GM08714 (cell line): ENCODE measurements around the gene C20orf96.
"Not testable (repeated sequence)": the region's sequence is repeated elsewhere in the genome, so short reads cannot be mapped to it uniquely, and the experiment has no call there.

Experiments used
- H3K4me3 ChIP-seq: fragments of 200-500 bp; sonication (Bioruptor generic); 2 replicates; pipeline ENCODE4 v1.5.1; 2014; ENCODE audit warnings: mild to moderate bottlenecking, low read length, inconsistent platforms
- ZNF274 ChIP-seq: IDR thresholded peaks from 2 replicates; pipeline ENCODE4 v1.6.1; 2012; ENCODE audit warnings: mild to moderate bottlenecking, low read depth, low read length

C20orf96 gene

GRCh38 chr20:258269-258858 is 32.2 kb downstream of the C20orf96 start:
- TF ChIP-seq ZNF274, result no peak

DNA sequence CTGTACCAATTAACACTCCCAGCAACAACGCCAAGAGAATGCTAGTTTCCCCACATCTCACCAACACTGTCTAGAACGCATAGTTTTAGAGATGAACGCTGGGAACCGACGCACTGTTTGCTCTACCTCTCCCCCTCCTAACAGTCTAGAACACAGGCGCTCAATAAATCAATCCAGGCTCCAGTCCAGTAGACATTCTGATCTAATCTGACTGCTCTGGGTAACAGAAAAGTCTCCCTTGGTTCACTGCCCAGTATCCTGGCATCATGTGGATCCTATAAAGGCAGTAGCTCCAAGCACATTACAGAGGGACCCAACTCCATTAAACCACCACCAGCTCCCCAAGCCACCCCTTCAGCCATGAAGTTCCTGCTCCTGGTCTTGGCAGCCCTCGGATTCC is 33.1 kb downstream of the C20orf96 start, which contains the start of gene DEFB132:
TSS of gene DEFB132 (plus strand) at position 306 of the 400 bp plus-strand sequence. CDS start at position 361, 55 bp downstream.
- H3K4me3 ChIP-seq, result no peak within 1 kb of the TSS
- no peak for TF ChIP-seq ZNF274

More at GRCh38 chr20:258269-258858, 32.2 kb downstream of the C20orf96 start:
- no peak overlapping the region for H3K4me3 ChIP-seq

GRCh38 chr20:253447-253846 is 37.1 kb downstream of the C20orf96 start:
- not testable (repeated sequence) for H3K4me3 ChIP-seq

GRCh38 chr20:252801-253200 is 37.7 kb downstream of the C20orf96 start:
- no peak for TF ChIP-seq ZNF274
- no peak overlapping the region for H3K4me3 ChIP-seq

- no peak overlapping the region for H3K4me3 ChIP-seq
- TF ChIP-seq ZNF274, result no peak
Measured at GRCh38 chr20:251354-251753, 39.2 kb downstream of the C20orf96 start.

DNA sequence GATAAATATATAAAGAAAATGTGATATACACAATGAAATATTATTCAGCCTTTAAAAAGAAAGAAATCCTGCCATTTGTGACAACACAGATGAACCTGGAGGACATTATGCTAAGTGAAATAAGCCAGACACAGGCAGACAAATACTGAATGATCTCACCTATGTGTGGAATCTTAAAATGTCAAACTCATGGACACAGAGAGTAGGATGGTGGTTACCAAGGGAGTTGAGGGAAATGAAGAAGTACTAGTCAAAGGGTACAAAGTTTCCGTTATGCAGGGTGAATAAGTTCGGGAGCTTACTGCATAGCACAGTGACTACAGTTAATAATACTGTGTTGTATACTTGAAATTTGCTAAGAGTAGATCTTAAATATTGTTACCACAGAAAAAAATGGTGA is 47.6 kb downstream of the C20orf96 start:
- no peak for TF ChIP-seq ZNF274
- no peak overlapping the region for H3K4me3 ChIP-seq

DNA sequence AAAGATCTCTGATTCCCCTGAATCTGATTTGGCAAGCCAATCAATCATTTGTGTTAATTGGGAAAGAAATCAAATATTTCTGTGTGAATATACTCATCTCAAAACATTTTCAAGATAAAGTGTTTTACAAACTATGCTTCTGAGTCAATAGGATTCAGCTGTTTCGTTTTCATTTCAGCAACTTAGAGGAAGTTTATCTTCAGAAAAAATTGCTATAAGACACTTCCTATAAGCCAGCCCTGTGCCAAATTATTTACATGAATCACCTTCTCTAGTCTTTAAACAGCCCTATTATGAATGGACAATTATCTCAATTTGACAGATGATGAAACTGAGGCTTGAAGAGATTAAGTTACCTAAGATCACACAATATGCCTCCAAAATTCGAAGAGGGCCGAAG is 52.6 kb downstream of the C20orf96 start:
- no peak for TF ChIP-seq ZNF274
- H3K4me3 ChIP-seq, result no peak overlapping the region; the same call in 1 of the 2 replicates

GRCh38 chr20:237489-237888 is 53.1 kb downstream of the C20orf96 start:
- TF ChIP-seq ZNF274, result no peak
- peak overlapping the region; percentile 10; the same call in 1 of the 2 replicates for H3K4me3 ChIP-seq

DNA sequence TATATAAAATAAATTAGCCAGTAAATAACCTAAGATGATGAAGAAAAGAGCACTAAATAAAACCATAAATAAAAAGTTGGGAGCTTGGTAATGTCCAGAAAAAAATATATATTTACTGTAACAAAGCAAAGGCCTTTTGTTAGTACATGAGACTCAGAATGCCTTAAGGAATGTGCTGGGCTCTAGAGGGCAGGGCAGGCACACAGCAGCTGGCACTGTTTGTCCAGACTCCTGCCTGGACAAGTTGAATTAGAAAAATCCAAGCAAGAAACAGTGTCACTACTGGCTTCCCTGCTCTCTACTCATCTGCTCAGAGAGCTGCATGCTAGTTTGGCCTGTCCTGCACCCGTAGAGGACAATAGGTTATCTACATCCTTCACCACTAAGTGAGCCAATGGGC is 54.7 kb downstream of the C20orf96 start:
- no peak for TF ChIP-seq ZNF274
- H3K4me3 ChIP-seq, result no peak overlapping the region

- H3K4me3 ChIP-seq, result no peak overlapping the region
Measured at GRCh38 chr20:227439-228105, 63.0 kb downstream of the C20orf96 start.

GRCh38 chr20:226958-227357 is 63.6 kb downstream of the C20orf96 start, which contains the start of gene DEFB129:
Gene DEFB129 (plus strand): TSS chr20:227258. CDS start chr20:227289, 31 bp downstream.
- TF ChIP-seq ZNF274, result no peak
- no peak within 1 kb of the TSS for H3K4me3 ChIP-seq

More at GRCh38 chr20:227439-228105, 63.0 kb downstream of the C20orf96 start:
- TF ChIP-seq ZNF274, result no peak

DNA sequence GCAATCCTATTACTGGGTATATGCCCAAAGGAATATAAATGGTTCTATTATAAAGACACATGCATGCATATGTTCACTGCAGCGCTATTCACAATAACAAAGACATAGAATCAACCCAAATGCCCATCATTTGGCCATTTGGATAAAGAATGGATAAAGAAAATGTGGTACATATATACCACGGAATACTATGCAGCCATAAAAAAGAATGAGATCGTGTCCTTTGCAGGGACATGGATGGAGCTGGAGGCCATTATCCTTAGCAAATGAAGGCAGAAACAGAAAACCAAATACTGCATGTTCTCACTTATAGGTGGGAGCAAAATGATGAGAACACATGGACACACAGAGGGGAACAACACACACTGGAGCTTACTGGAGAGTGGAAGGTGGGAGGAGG is 64.7 kb downstream of the C20orf96 start:
- not testable (repeated sequence) for H3K4me3 ChIP-seq

DNA sequence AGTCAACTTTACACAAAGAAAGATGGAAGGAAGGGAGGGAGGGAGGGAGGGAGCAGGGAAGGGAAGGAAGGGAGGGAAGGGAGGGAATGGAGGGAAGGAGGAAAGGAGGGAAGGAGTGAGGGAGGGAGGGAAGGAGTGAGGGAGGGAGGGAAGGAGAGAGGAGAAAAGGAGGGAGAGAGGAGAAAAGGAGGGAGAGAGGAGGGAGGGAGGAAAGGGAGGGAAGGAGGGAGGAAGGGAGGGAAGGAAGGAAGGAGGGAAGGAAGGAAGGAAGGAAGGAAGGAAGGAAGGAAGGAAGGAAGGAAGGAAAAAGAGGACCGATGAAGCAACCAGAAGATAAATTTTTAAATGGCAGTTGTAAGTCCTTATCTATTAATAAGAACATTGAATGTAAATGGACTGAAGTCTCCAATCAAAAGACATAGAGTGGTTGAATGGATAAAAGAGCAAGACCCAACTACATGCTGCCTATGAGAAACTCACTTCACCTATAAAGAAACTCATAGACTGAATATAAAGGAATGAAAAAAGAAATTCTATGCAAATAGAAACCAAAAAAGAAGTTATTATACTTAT is 69.2 kb downstream of the C20orf96 start:
- H3K4me3 ChIP-seq, result no peak overlapping the region
- no peak for TF ChIP-seq ZNF274
